Endothelial cell of umbilical vein (primary cell): ENCODE data around the gene TBC1D5.

Experiments used
- EZH2 ChIP-seq: IDR thresholded peaks from 2 replicates; pipeline ENCODE4 v1.6.1; 2012; ENCODE audit warnings: borderline replicate concordance, low read depth, mild to moderate bottlenecking, moderate library complexity, low read length, inconsistent platforms; ENCODE audit not compliant: severe bottlenecking
- GATA2 ChIP-seq: IDR thresholded peaks from 2 replicates; pipeline ENCODE4 v1.7.0; 2011; ENCODE audit warnings: low read depth, mild to moderate bottlenecking, moderate library complexity, mixed read lengths, low read length; ENCODE audit not compliant: insufficient read length, insufficient read depth
- JUN ChIP-seq: IDR thresholded peaks from 2 replicates; pipeline ENCODE4 v1.6.1; 2011; ENCODE audit warnings: borderline replicate concordance, low read depth; ENCODE audit not compliant: insufficient read length, insufficient read depth
- POLR2A ChIP-seq: IDR thresholded peaks from 2 replicates; pipeline ENCODE4 v1.6.1; 2012; ENCODE audit warnings: low read depth, mild to moderate bottlenecking, control low read depth, low read length
- POLR2AphosphoS5 ChIP-seq: IDR thresholded peaks from 2 replicates; pipeline ENCODE4 v1.6.1; 2012; ENCODE audit warnings: low read depth, mild to moderate bottlenecking, control low read depth, low read length, moderate library complexity; ENCODE audit not compliant: insufficient read depth
- TF ChIP-seq, protein P1 (sequence below), 2 donors: IDR thresholded peaks; 1 replicate in 1 of 2; 2 replicates in 1 of 2; pipeline ENCODE4 v1.5.1; 2011; ENCODE audit warnings: low read length in 2 of 2, mild to moderate bottlenecking in 2 of 2, moderate library complexity in 2 of 2, control low read depth in 1 of 2, inconsistent platforms in 1 of 2, low read depth in 1 of 2; ENCODE audit not compliant: insufficient read depth in 1 of 2; ENCODE audit errors: extremely low read depth in 1 of 2
- TF ChIP-seq, protein P2 (sequence below): IDR thresholded peaks from 2 replicates; pipeline ENCODE4 v1.6.1; 2011; ENCODE audit not compliant: insufficient read depth, insufficient read length

DNA sequence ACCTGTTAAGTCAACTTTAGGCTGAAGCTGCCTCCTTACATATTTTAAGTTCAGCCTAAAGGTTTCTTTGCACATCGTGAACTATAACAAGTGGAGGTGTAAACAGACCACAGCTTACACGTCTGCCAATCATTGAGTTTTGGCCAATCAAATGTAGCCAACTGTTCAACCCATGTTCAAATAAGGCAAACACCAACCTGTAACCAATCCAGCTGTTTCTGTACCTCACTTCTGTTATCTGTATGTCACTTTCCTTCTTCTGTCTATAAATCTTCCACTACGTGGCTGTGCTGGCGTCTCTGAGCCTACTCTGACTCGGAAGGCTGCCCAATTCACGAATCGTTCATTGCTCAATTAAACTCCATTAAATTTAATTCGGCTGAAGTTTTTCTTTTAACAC, 356.0 kb downstream of the TBC1D5 start:
- TF ChIP-seq POLR2A: no peak
- no peak for TF ChIP-seq EZH2
- TF ChIP-seq, protein P1, sequence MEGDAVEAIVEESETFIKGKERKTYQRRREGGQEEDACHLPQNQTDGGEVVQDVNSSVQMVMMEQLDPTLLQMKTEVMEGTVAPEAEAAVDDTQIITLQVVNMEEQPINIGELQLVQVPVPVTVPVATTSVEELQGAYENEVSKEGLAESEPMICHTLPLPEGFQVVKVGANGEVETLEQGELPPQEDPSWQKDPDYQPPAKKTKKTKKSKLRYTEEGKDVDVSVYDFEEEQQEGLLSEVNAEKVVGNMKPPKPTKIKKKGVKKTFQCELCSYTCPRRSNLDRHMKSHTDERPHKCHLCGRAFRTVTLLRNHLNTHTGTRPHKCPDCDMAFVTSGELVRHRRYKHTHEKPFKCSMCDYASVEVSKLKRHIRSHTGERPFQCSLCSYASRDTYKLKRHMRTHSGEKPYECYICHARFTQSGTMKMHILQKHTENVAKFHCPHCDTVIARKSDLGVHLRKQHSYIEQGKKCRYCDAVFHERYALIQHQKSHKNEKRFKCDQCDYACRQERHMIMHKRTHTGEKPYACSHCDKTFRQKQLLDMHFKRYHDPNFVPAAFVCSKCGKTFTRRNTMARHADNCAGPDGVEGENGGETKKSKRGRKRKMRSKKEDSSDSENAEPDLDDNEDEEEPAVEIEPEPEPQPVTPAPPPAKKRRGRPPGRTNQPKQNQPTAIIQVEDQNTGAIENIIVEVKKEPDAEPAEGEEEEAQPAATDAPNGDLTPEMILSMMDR (IDR thresholded peaks at IDR 0.05; ENCODE audit: extremely low read depth in 1 of 2, insufficient read depth in 1 of 2, low read depth in 1 of 2, low read length in 2 of 2): no peak
- no peak for TF ChIP-seq POLR2AphosphoS5
- TF ChIP-seq JUN: no peak
- TF ChIP-seq, protein P2, sequence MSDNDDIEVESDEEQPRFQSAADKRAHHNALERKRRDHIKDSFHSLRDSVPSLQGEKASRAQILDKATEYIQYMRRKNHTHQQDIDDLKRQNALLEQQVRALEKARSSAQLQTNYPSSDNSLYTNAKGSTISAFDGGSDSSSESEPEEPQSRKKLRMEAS: no peak
- TF ChIP-seq GATA2: no peak
